ENCODE data around the gene COL5A2. TPM values are rescaled to one million over a fixed set of nuclear protein-coding genes. Genes with fewer than 3 reads are reported as not detected.

The COL5A2 gene
- total and polyA plus RNA-seq, 8 donors: 122 to 324 (median 210) TPM

DNA sequence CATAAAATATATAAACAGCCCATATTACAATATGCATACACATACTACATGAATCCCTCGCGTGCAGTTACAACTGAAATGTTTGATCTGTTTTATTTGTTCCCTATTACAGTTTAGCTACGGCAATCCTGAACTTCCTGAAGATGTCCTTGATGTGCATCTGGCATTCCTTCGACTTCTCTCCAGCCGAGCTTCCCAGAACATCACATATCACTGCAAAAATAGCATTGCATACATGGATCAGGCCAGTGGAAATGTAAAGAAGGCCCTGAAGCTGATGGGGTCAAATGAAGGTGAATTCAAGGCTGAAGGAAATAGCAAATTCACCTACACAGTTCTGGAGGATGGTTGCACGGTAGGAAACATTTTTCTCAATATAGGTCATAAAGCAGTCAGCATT is 169.0 kb downstream of the COL5A2 start:
- ATAC-seq (no peak), DNase-seq (no peak)
- no peak overlapping the region for H3K4me3 ChIP-seq
- peaks cover 0 to 3% of the 10 kb centered on the region in 2 donors for H3K36me3 ChIP-seq
- no peaks in the 10 kb centered on the region for H3K27me3 ChIP-seq
- intact Hi-C loops (cut with DNase I): no loop called here
- H3K4me1 ChIP-seq: no peaks in the 10 kb centered on the region
- no peak overlapping the region for H3K27ac ChIP-seq
- no peaks in the 10 kb centered on the region for H3K9me3 ChIP-seq
- TF ChIP-seq, protein P1, sequence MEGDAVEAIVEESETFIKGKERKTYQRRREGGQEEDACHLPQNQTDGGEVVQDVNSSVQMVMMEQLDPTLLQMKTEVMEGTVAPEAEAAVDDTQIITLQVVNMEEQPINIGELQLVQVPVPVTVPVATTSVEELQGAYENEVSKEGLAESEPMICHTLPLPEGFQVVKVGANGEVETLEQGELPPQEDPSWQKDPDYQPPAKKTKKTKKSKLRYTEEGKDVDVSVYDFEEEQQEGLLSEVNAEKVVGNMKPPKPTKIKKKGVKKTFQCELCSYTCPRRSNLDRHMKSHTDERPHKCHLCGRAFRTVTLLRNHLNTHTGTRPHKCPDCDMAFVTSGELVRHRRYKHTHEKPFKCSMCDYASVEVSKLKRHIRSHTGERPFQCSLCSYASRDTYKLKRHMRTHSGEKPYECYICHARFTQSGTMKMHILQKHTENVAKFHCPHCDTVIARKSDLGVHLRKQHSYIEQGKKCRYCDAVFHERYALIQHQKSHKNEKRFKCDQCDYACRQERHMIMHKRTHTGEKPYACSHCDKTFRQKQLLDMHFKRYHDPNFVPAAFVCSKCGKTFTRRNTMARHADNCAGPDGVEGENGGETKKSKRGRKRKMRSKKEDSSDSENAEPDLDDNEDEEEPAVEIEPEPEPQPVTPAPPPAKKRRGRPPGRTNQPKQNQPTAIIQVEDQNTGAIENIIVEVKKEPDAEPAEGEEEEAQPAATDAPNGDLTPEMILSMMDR (IDR thresholded peaks at IDR 0.05): no peak

DNA sequence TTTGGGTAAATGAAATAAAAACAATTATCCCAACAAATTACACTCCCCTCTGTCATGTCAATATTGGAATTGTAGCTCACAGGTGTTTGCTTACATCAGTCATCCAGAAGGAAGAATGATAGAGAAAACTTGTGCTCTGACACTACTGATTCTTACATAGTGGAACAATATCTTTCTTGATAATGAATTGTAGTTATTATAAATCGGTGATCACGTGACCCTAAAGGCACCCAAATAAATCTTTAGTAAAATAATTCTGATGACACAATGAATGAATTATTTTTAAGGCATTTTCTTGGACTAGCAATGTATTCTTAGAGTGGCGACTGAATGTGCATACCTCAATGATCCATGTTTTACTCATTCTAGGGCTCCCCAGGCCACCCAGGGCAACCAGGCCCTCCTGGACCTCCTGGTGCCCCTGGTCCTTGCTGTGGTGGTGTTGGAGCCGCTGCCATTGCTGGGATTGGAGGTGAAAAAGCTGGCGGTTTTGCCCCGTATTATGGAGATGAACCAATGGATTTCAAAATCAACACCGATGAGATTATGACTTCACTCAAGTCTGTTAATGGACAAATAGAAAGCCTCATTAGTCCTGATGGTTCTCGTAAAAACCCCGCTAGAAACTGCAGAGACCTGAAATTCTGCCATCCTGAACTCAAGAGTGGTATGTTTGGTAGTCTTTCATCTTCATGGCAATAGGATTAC is 170.9 kb downstream of the COL5A2 start:
- intact Hi-C loops (cut with DNase I): no loop called here
- peaks cover 0 to 3% of the 10 kb centered on the region in 2 donors for H3K36me3 ChIP-seq
- H3K9me3 ChIP-seq: no peaks in the 10 kb centered on the region
- H3K27me3 ChIP-seq: no peaks in the 10 kb centered on the region
- no peaks in the 10 kb centered on the region for H3K4me1 ChIP-seq
- H3K4me3 ChIP-seq: no peak overlapping the region
- peak; percentile 10 for ATAC-seq
- DNase-seq: no peak
- TF ChIP-seq, protein P1 (IDR thresholded peaks at IDR 0.05): no peak
- no peak overlapping the region for H3K27ac ChIP-seq

- Histone ChIP-seq H3K36me3 (no peaks in the 10 kb centered on the region), H3K27me3 (no peaks in the 10 kb centered on the region), H3K27ac (peak overlapping the region in 1 of 2 donors; percentile 50), H3K9me3 (no peaks in the 10 kb centered on the region), H3K4me3 (no peak overlapping the region), H3K4me1 (no peaks in the 10 kb centered on the region)
- no peak for DNase-seq
- ATAC-seq: no peak
- TF ChIP-seq, protein P1 (IDR thresholded peaks at IDR 0.05): no peak
- intact Hi-C loops (cut with DNase I): no loop called here
These were observed 177.5 kb downstream of the COL5A2 start for GRCh38 chr2:189002079-189002478.

DNA sequence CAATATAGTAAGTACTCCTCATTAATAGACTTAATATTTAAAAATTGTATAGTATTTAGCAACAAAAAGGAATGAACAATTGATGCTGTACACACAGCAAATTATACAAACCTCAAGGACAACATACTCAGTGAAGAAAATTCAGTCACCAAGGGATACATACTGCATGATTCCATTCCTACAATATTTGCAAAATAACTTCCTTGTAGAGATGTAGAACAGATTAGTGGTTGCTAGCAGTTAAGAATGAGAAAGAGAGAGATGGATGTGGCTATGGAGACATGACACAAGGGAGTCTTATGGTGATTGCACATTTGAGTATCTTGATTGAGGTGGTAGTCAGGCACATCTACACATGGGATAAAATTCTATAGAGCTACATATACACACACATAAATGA is 179.3 kb downstream of the COL5A2 start:
- no peak overlapping the region for H3K4me3 ChIP-seq
- H3K4me1 ChIP-seq: no peaks in the 10 kb centered on the region
- ATAC-seq: no peak
- DNase-seq: no peak
- H3K36me3 ChIP-seq: no peaks in the 10 kb centered on the region
- no peaks in the 10 kb centered on the region for H3K27me3 ChIP-seq
- intact Hi-C loops (cut with DNase I): no loop called here
- no peaks in the 10 kb centered on the region for H3K9me3 ChIP-seq
- H3K27ac ChIP-seq: peak overlapping the region in 1 of 2 donors; percentile 50
- TF ChIP-seq, protein P1 (IDR thresholded peaks at IDR 0.05): no peak

DNA sequence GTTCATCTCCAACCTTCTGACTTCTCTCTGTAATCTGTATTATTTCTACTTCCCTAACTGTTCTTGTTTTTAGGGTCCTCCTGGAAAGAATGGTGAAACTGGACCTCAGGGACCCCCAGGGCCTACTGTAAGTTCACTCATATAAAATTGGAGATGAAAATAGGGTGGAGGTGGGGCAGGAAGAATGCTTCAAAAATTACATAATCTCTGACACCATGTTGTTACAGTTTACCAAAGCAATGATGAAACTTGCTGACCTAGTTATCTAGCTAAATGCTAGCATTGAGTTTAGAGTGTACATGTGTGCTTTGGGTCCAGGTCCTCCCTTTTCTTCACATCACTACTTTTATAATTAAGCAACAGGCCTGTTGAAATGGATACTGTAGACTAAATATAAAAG is 182.3 kb downstream of the COL5A2 start:
- DNase-seq (no peak), ATAC-seq (peak; percentile 6)
- H3K9me3 ChIP-seq: no peaks in the 10 kb centered on the region
- peak overlapping the region in 1 of 2 donors; percentile 50 for H3K27ac ChIP-seq
- H3K36me3 ChIP-seq: no peaks in the 10 kb centered on the region
- H3K4me3 ChIP-seq: no peak overlapping the region
- no peaks in the 10 kb centered on the region for H3K27me3 ChIP-seq
- TF ChIP-seq, protein P1 (IDR thresholded peaks at IDR 0.05): no peak
- no peaks in the 10 kb centered on the region for H3K4me1 ChIP-seq
- intact Hi-C loops (cut with DNase I): no loop called here

Data from left lung (tissue), 10 donors.